ENCODE measurements around the gene AZIN2.
"Not testable (repeated sequence)": the region's sequence is repeated elsewhere in the genome, so short reads cannot be mapped to it uniquely, and the experiment has no call there.

AZIN2 gene

GRCh38 chr1:33043267-33044092, 37.5 kb upstream of the AZIN2 start:
- Histone ChIP-seq H3K4me2 (ENCODE audit: low read length) (no peak overlapping the region), H3K27me3 (ENCODE audit: low read depth, low read length) (no peaks in the 10 kb centered on the region), H3K9ac (ENCODE audit: low read length) (no peak overlapping the region), H2AFZ (ENCODE audit: low read depth, low read length) (no peak overlapping the region), H3K9me3 (ENCODE audit: insufficient read depth, low read length) (no peaks in the 10 kb centered on the region), H3K27ac (ENCODE audit: low read length) (no peak overlapping the region), H3K4me3 (ENCODE audit: low read length) (no peak overlapping the region), H3K79me2 (ENCODE audit: low read length) (no peaks in the 10 kb centered on the region), H3K4me1 (ENCODE audit: low read length) (no peaks in the 10 kb centered on the region), H3K36me3 (replicated peaks; ENCODE audit: low read depth, low read length) (no peaks in the 10 kb centered on the region), H4K20me1 (ENCODE audit: insufficient read depth, low read length) (no peaks in the 10 kb centered on the region)
- no peak for TF ChIP-seq CTCF (IDR thresholded peaks at IDR 0.05; ENCODE audit: low read depth, low read length)
- no peak for TF ChIP-seq EZH2phosphoT487 (IDR thresholded peaks at IDR 0.05; ENCODE audit: low read depth)

- TF ChIP-seq EZH2phosphoT487 (IDR thresholded peaks at IDR 0.05; ENCODE audit: low read depth) (no peak), CTCF (IDR thresholded peaks at IDR 0.05; ENCODE audit: low read depth, low read length) (no peak)
Observed at GRCh38 chr1:33045246-33045645, 35.7 kb upstream of the AZIN2 start.

DNA sequence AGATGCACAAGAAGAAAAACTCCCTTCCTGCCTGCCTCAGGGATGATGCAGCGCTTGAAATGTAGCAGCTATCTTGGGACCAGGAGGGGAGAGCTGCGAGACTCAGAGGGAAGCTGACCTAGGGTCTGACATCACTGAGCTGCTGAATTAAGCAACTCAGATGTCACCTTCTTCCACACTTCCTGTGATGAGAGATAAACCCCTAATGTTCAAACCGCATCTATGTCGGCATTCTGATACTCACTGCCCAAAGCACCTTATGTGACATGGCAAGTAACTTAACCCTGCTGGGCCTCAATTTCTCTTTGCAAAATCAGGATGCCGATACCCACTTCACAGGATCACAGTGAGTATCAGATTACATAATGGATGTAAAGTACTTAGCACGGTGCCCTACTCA, 35.1 kb upstream of the AZIN2 start:
- Histone ChIP-seq H3K27me3 (ENCODE audit: low read depth, low read length) (no peaks in the 10 kb centered on the region), H3K4me2 (ENCODE audit: low read length) (no peak overlapping the region), H4K20me1 (ENCODE audit: insufficient read depth, low read length) (no peaks in the 10 kb centered on the region), H3K36me3 (replicated peaks; ENCODE audit: low read depth, low read length) (no peaks in the 10 kb centered on the region), H3K9ac (ENCODE audit: low read length) (no peak overlapping the region), H3K9me3 (ENCODE audit: insufficient read depth, low read length) (no peaks in the 10 kb centered on the region), H3K27ac (ENCODE audit: low read length) (no peak overlapping the region), H3K4me3 (ENCODE audit: low read length) (no peak overlapping the region), H3K4me1 (ENCODE audit: low read length) (no peaks in the 10 kb centered on the region), H2AFZ (ENCODE audit: low read depth, low read length) (no peak overlapping the region), H3K79me2 (ENCODE audit: low read length) (no peaks in the 10 kb centered on the region)
- no peak for TF ChIP-seq CTCF (IDR thresholded peaks at IDR 0.05; ENCODE audit: low read depth, low read length)
- no peak for TF ChIP-seq EZH2phosphoT487 (IDR thresholded peaks at IDR 0.05; ENCODE audit: low read depth)

More at GRCh38 chr1:33045246-33045645, 35.7 kb upstream of the AZIN2 start:
- Histone ChIP-seq H3K27ac (ENCODE audit: low read length) (no peak overlapping the region), H3K79me2 (ENCODE audit: low read length) (no peaks in the 10 kb centered on the region), H3K4me1 (ENCODE audit: low read length) (no peaks in the 10 kb centered on the region), H3K9ac (ENCODE audit: low read length) (no peak overlapping the region), H3K27me3 (ENCODE audit: low read depth, low read length) (no peaks in the 10 kb centered on the region), H3K36me3 (replicated peaks; ENCODE audit: low read depth, low read length) (no peaks in the 10 kb centered on the region), H3K9me3 (ENCODE audit: insufficient read depth, low read length) (no peaks in the 10 kb centered on the region), H3K4me3 (ENCODE audit: low read length) (no peak overlapping the region), H4K20me1 (ENCODE audit: insufficient read depth, low read length) (no peaks in the 10 kb centered on the region), H2AFZ (ENCODE audit: low read depth, low read length) (no peak overlapping the region), H3K4me2 (ENCODE audit: low read length) (no peak overlapping the region)

DNA sequence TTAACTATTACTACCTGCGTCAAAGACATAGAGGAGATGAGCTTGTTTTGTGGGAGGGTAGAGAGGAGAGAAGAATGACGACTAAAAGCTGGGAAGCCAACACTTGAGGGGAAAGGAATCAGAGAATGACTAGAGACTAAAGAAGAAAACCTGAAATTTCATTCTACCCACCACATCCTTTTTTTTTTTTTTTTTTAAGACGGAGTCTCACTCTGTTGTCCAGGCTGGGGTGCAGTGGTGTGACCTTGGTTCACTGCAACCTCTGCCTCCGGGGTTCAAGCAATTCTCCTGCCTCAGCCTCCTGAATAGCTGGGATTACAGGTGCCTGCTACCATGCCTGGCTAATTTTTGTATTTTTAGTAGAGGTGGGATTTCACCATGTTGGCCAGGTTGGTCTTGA, 34.7 kb upstream of the AZIN2 start:
- not testable (repeated sequence) for H3K27me3 ChIP-seq (ENCODE audit: low read depth, low read length); H3K4me2 ChIP-seq (ENCODE audit: low read length); H3K4me1 ChIP-seq (ENCODE audit: low read length); H3K79me2 ChIP-seq (ENCODE audit: low read length); H3K4me3 ChIP-seq (ENCODE audit: low read length); H4K20me1 ChIP-seq (ENCODE audit: insufficient read depth, low read length); H3K9me3 ChIP-seq (ENCODE audit: insufficient read depth, low read length); H3K9ac ChIP-seq (ENCODE audit: low read length); H2AFZ ChIP-seq (ENCODE audit: low read depth, low read length); H3K27ac ChIP-seq (ENCODE audit: low read length); H3K36me3 ChIP-seq (replicated peaks; ENCODE audit: low read depth, low read length)
